ENCODE data around the gene POLE4. TPM values are rescaled to one million over a fixed set of nuclear protein-coding genes. Genes with fewer than 3 reads are reported as not detected.

POLE4 gene
- 10 to 100 TPM; 46.9 to 49.3 TPM for total RNA-seq

- Mint-ChIP-seq H3K4me1 (peaks cover 42% of the 10 kb centered on the region), H3K27me3 (no peaks in the 10 kb centered on the region)
Observed at GRCh38 chr2:74958274-74959105, at the start of gene POLE4. Gene POLE4, plus strand, starts transcription at chr2:74958643. Its CDS starts 37 bp downstream, at chr2:74958680.

DNA sequence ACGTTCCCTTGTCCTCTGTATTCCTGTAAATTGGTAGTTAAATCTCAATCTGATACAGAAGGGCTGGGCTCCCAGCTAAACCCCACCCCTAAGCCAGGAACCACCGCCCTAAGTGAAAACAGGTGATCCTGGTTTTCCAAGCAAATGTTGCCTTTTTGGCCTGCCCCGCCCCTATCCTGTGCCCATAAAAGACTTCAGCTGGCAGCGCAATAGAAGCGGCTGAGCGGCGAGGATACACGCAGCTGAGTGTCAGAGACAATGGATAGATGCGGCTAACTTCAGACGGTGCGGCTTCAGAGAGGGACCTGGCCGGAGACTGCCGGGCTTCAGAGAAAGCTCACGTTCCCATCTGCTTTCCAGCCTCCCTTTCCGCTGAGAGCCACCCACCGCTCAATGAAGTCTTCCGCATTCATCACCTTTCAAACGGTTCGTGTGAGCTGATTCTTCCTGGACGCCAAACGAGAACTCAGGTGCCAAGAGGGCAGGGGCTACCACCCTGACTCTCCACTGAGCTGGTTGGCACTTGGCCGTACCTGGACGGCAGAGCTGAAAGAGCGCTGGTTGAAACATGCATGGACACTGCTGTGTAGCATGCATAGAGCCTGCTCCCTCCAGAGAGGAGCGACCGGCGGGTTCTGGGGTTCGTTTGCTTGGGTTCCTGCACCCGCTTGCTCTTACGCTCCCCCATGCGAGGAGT lies 49.5 kb upstream of the POLE4 start:
- Mint-ChIP-seq H3K4me3 (no peak overlapping the region), H3K27ac (no peak overlapping the region), H3K9me3 (ENCODE audit: low read depth) (no peaks in the 10 kb centered on the region), H3K36me3 (peaks cover 3% of the 10 kb centered on the region), H3K4me1 (peaks cover 3% of the 10 kb centered on the region), H3K27me3 (peaks cover 61% of the 10 kb centered on the region)
- no peak for ATAC-seq
- no peak for DNase-seq
- CTCF ChIA-PET: no interaction called here

More at GRCh38 chr2:74958274-74959105, at the start of gene POLE4:
- Mint-ChIP-seq H3K9me3 (ENCODE audit: low read depth) (no peaks in the 10 kb centered on the region), H3K4me3 (peak within 1 kb of the TSS; percentile 80), H3K36me3 (peaks cover 41% of the 10 kb centered on the region), H3K27ac (peak within 1 kb of the TSS; percentile 91)
- ATAC-seq (peak; percentile 94), DNase-seq (peak; percentile 96)
- CTCF ChIA-PET: interaction anchor here (1.2 kb wide), 1 partner anchor 36 kb away, joined by 3 read pairs; no protein-coding TSS in a partner anchor

DNA sequence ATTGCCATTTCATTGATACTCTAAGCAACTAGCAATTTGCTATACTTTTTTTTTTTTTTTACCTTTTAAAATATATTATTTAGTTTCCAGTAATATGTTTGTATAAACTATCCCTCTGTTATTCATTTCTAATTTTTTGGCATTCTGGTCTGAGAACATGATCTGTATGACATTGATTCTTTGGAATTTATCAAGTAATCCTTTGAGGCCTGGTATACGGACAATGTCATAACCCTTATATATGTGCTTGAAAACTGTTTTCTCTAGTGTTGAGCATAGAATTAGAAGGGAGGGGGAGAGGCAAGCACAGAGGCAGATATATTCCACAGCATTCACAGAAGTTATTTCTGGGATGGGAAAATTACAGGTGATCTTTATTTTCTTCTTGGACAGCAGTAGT lies 48.2 kb upstream of the POLE4 start:
- peaks cover 72% of the 10 kb centered on the region for H3K27me3 Mint-ChIP-seq
- peaks cover 11% of the 10 kb centered on the region for H3K4me1 Mint-ChIP-seq
- CTCF ChIA-PET: no interaction called here
- no peak overlapping the region for H3K4me3 Mint-ChIP-seq
- H3K36me3 Mint-ChIP-seq: peaks cover 1% of the 10 kb centered on the region
- no peak for ATAC-seq
- no peaks in the 10 kb centered on the region for H3K9me3 Mint-ChIP-seq (ENCODE audit: low read depth)
- no peak for DNase-seq
- H3K27ac Mint-ChIP-seq: no peak overlapping the region

- H3K4me3 Mint-ChIP-seq: no peak overlapping the region
- peaks cover 73% of the 10 kb centered on the region for H3K27me3 Mint-ChIP-seq
- DNase-seq (no peak), ATAC-seq (no peak)
- H3K27ac Mint-ChIP-seq: no peak overlapping the region
- CTCF ChIA-PET: no interaction called here
- H3K36me3 Mint-ChIP-seq: no peaks in the 10 kb centered on the region
- H3K9me3 Mint-ChIP-seq (ENCODE audit: low read depth): no peaks in the 10 kb centered on the region
- peaks cover 19% of the 10 kb centered on the region for H3K4me1 Mint-ChIP-seq
Observed at GRCh38 chr2:74911061-74911460, 47.4 kb upstream of the POLE4 start.

GRCh38 chr2:74915743-74916142 lies 42.7 kb upstream of the POLE4 start:
- no peak overlapping the region for H3K4me3 Mint-ChIP-seq
- peak; percentile 86 for ATAC-seq
- no peak overlapping the region for H3K27ac Mint-ChIP-seq
- DNase-seq: peak; percentile 91
- no peaks in the 10 kb centered on the region for H3K9me3 Mint-ChIP-seq (ENCODE audit: low read depth)
- no peaks in the 10 kb centered on the region for H3K36me3 Mint-ChIP-seq
- H3K4me1 Mint-ChIP-seq: peaks cover 24% of the 10 kb centered on the region
- CTCF ChIA-PET: interaction anchor here (1.5 kb wide), 1 partner anchor 149 kb away, joined by 6 read pairs; no protein-coding TSS in a partner anchor
- peaks cover 73% of the 10 kb centered on the region for H3K27me3 Mint-ChIP-seq

DNA sequence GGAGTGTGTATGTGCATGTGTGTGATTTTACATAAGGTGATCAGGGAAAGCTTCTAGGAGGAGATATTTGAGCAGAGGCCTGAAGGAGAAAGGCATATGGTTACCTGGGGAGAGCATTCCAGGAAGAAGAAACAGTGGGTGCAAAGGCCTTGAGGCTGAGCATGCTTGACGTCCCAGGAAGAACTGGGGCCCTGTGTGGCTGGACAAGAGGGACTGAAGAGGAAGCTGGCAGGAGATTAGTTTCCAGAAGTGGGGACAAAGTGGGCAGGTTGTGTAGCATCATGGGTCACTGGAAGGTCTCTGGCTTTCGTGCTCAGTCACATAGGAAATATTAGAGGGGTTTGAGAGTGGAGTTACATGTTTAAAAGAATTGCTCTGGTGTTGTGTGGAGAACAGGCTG lies 42.0 kb upstream of the POLE4 start:
- CTCF ChIA-PET: interaction anchor here (1.5 kb wide), 1 partner anchor 149 kb away, joined by 6 read pairs; no protein-coding TSS in a partner anchor

DNA sequence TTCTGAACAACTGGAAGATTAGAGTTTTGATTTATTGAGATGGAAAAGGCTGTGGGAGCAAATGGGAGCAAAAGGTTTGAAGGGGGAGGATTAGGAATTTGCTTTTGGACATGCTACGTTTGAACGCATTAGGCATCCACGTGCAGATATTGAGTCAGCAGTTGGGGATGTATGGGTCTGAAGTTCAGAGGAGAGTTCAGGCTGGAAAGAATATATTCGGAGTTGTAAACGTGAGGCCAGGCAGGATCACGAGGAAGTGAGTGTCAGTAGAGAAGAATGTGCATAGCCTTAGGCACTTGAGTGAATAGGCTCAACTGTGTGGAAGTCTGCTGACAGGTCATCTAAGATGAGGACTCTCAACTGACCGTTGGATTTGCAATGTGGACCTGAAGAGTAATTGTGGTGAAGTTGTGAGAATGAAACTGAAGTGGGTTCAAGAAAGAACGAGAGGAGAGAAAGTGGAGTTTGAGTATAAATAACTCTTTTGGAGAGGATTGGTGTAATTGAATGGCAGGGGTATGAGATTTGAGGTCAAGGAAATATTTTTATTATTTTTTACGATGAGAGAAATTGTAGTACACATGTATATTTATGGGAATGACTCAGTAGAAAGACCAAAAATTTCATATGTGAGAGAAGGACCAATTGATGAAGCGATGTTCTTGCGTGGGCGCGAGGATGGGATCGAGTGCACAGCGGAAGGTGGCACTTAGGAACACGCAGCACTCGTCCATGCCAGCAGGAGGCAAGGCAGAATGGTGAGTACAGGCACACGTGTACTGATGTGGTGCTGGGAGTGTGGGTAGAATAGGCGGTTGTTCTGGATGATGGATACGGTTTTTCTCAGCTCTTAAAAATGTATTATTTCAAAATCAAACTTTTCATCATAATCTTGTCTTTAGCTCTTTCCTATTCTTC lies 40.5 kb upstream of the POLE4 start:
- H3K4me1 Mint-ChIP-seq: peaks cover 24% of the 10 kb centered on the region
- DNase-seq (no peak), ATAC-seq (no peak)
- H3K27ac Mint-ChIP-seq: no peak overlapping the region
- no peak overlapping the region for H3K4me3 Mint-ChIP-seq
- CTCF ChIA-PET: interaction anchor here (1.4 to 2.1 kb wide), 2 partner anchors 147 to 483 kb away, joined by 5 to 6 read pairs; no protein-coding TSS in a partner anchor
- no peaks in the 10 kb centered on the region for H3K36me3 Mint-ChIP-seq
- peaks cover 61% of the 10 kb centered on the region for H3K27me3 Mint-ChIP-seq
- no peaks in the 10 kb centered on the region for H3K9me3 Mint-ChIP-seq (ENCODE audit: low read depth)

More for the DNA sequence above, 42.0 kb upstream of the POLE4 start:
- ATAC-seq (no peak), DNase-seq (no peak)
- peaks cover 24% of the 10 kb centered on the region for H3K4me1 Mint-ChIP-seq
- no peaks in the 10 kb centered on the region for H3K36me3 Mint-ChIP-seq
- H3K27me3 Mint-ChIP-seq: peaks cover 72% of the 10 kb centered on the region
- no peak overlapping the region for H3K27ac Mint-ChIP-seq
- no peaks in the 10 kb centered on the region for H3K9me3 Mint-ChIP-seq (ENCODE audit: low read depth)
- no peak overlapping the region for H3K4me3 Mint-ChIP-seq

DNA sequence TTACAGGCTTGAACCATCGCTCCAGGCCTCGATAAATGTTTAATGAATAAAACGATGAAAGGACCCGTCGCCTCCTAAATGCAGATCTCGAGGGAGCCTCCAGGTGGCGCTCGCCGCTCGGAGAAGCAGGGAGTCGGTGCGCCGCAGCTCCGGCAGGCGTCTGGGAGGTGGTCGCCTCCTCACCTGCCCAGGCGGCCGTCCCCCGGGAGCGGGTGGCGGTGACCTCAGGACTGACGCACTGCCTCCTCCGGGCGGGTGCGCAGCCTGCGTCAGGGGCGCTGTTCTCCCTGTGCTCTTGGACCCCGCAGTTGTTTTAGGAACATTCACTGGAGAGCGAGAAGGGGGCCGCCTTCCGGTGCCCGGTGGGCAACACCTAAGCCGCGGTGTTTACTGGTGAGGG lies 38.6 kb upstream of the POLE4 start:
- ATAC-seq: peak; percentile 52
- Mint-ChIP-seq H3K36me3 (no peaks in the 10 kb centered on the region), H3K27ac (no peak overlapping the region), H3K27me3 (peaks cover 43% of the 10 kb centered on the region), H3K4me3 (no peak overlapping the region), H3K9me3 (ENCODE audit: low read depth) (no peaks in the 10 kb centered on the region), H3K4me1 (peaks cover 22% of the 10 kb centered on the region)
- peak; percentile 74 for DNase-seq
- CTCF ChIA-PET: interaction anchor here (0.7 to 2.1 kb wide), 16 partner anchors 35 to 575 kb away, joined by 3 to 7 read pairs (median 3); partner anchors contain the start of gene TACR1

GRCh38 chr2:74921236-74921736 lies 37.2 kb upstream of the POLE4 start:
- no peak for ATAC-seq
- Mint-ChIP-seq H3K27ac (no peak overlapping the region), H3K36me3 (no peaks in the 10 kb centered on the region), H3K27me3 (peaks cover 38% of the 10 kb centered on the region), H3K4me3 (no peak overlapping the region), H3K9me3 (ENCODE audit: low read depth) (no peaks in the 10 kb centered on the region), H3K4me1 (peaks cover 8% of the 10 kb centered on the region)
- DNase-seq: no peak
- CTCF ChIA-PET: interaction anchor here (0.5 to 1.2 kb wide), 2 partner anchors 36 to 1215 kb away, joined by 3 read pairs; no protein-coding TSS in a partner anchor

DNA sequence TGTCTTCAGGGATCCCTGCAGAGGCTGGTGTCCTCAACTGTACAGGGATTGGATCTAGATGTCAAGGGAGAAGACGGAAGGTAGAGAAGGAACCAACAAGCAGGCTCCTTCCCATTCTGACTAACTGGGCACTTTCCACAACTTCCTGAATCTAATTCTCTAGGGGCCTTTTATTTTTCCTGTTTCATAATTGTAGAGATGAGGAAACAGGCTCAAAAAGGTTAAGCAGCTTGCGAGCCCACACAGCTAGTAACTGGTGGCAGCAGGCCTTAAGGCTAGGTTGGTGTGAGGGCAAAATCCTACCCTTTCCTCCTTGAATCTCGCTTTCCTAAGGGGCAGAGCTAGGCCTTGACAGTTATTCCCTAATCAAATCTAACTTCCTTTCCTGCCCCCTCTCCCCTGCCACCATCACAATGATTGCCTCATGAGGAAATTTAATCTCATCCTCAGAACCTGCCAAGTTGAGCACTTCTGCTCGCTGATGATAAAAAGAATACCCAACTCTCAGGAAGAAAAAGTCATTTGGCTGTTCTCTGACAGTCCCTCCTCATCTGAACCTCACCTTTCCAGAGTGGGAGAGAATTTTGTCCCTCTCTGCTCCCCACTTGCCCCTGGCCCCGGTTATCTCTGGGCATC lies 35.7 kb upstream of the POLE4 start:
- H3K27me3 Mint-ChIP-seq: peaks cover 26% of the 10 kb centered on the region
- H3K4me3 Mint-ChIP-seq: no peak overlapping the region
- H3K4me1 Mint-ChIP-seq: peaks cover 9% of the 10 kb centered on the region
- H3K27ac Mint-ChIP-seq: no peak overlapping the region
- CTCF ChIA-PET: interaction anchor here (0.6 to 1.2 kb wide), 2 partner anchors 35 to 82 kb away, joined by 3 to 4 read pairs; no protein-coding TSS in a partner anchor
- no peaks in the 10 kb centered on the region for H3K36me3 Mint-ChIP-seq
- no peaks in the 10 kb centered on the region for H3K9me3 Mint-ChIP-seq (ENCODE audit: low read depth)
- DNase-seq (no peak), ATAC-seq (no peak)

- ATAC-seq: no peak
Observed at GRCh38 chr2:74924463-74925265, 33.8 kb upstream of the POLE4 start.

More at GRCh38 chr2:74924463-74925265, 33.8 kb upstream of the POLE4 start:
- CTCF ChIA-PET: no interaction called here
- Mint-ChIP-seq H3K9me3 (ENCODE audit: low read depth) (peaks cover 3% of the 10 kb centered on the region), H3K4me3 (no peak overlapping the region), H3K27me3 (peaks cover 6% of the 10 kb centered on the region), H3K27ac (no peak overlapping the region), H3K36me3 (peaks cover 5% of the 10 kb centered on the region), H3K4me1 (peaks cover 14% of the 10 kb centered on the region)
- no peak for DNase-seq
